NCI-H226 (cell line): Measurements from ENCODE around the gene CCDC24.

Source experiments
- DNase-seq: peaks from one replicate; pipeline ENCODE4 v3.0.0-alpha.2; 2015

CCDC24 gene

DNA sequence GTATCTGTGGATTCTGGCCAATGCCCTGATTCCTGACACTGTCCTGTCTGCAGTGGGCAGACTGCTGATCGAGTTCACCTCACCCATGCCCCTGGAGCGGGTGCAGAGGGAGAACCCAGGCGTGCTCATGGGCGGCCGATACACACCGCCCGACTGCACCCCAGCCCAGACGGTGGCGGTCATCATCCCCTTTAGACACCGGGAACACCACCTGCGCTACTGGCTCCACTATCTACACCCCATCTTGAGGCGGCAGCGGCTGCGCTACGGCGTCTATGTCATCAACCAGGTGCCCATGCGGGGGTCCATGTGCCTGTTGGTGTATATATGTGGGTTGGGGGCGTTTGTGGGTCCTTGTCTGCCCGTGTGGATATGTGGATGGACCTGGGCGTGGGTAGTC is 9.8 kb upstream of the CCDC24 start:
- DNase-seq: no peak

DNA sequence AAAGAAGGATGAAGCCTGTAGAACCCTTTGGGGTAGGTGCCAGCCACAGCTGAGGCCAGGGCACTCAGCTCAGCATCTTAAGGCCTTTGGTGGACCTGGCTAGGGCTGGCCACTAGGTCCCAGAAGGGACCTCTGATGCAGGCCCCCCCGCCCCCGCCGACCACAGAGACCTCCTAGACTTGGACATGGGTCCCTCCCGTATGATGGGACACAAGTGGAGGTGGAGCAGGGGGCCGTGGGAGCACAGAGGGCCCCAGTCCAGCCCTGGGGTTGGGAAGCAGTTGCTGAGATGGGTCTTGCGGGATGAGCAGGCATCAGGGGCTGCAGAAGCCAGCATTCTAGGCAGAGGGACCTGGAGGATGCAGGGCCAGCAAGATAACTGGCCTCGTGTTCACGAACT is 9.2 kb upstream of the CCDC24 start:
- no peak for DNase-seq

DNA sequence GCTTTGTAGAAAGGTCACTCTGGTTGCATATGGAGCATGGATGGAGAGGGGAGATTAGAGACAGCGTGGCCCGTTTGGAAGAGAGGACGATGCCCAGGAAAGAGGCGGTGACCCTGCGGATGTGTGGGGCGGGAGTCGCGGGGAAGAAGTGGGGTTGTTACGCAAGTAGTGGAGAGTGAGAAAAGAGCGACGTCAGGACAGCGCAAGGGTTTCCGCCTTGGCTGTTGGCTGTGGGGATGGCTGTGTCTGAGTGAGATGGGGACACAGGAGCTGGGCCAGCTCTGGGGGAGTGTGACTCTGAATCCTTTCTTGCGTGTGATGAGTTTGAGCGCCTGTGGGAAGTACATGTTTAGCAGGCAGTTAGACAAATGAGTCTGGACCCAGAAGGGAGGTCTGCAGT is 8.6 kb upstream of the CCDC24 start:
- DNase-seq: no peak

DNA sequence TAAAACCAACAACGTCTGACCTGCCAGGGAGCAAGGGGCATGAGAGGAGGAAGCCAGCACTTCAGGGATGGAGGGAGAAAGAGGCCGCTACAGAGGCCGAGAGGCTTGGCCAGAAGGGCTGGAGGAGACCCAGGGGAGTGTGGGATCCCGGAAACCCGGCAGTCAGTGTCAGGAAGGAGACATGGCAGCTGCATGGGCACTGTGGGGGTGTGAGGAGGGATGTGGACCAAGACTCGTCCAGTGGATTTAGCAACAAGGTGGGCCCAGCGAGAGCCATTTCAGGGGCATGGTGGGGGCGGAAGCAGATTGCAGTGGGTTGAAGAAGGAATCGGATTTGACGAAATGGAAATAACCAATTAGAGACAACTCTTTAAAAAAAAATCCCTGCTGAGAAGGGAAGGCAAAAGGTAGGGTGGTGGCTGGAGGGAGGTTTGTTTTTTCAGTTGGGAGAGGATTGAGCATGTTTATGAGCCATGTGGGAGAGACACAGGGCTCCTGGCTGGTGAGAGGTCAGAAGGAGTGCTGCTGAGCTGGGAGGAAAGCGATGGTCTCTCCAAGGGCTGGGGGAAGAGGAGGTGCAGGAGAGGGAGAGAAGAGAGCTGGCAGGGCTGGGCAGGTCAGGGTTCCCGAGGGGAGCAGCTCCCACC is 8.0 kb upstream of the CCDC24 start:
- DNase-seq: no peak

DNA sequence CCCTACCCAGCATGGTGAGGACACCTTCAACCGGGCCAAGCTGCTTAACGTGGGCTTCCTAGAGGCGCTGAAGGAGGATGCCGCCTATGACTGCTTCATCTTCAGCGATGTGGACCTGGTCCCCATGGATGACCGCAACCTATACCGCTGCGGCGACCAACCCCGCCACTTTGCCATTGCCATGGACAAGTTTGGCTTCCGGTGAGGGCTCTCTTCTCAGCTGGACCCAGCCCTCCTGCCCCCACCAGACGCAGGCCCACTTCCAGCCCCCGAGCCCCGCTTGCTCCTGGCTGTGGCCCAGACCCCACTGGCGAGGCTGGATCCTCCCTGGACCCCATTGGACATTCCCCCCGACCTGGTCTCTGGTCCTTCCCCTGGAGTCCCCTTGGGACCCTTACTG is 6.5 kb upstream of the CCDC24 start:
- DNase-seq: no peak

DNA sequence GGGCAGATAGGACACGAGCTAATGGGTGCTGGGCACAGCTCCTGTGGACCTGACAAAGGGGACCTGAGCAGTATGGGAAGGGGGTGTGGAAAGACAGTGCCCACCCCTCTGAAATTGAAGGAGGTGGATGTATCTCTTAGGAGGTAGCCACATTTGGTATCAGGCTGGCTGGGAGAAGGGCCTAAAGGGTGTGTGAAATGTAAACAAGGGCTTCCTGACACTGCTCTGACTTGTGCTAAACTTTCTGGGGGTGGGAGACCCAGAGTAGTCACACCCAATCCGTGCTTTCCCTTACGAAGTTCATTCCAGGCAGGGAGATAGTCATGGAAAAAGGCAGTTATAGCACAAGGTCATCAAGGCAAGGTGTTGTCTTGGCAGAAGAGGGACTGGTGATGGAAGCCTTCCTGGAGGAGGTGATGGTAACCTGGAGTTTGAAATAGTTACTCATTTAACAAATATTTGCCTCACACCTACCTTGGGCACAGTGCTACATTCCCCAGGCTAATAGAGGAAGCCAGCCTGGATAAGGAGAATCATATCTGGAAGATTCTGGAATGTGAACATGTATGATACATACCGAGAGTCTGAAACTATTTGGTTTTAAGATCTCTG is 5.3 kb upstream of the CCDC24 start:
- DNase-seq: peak; percentile 79

DNA sequence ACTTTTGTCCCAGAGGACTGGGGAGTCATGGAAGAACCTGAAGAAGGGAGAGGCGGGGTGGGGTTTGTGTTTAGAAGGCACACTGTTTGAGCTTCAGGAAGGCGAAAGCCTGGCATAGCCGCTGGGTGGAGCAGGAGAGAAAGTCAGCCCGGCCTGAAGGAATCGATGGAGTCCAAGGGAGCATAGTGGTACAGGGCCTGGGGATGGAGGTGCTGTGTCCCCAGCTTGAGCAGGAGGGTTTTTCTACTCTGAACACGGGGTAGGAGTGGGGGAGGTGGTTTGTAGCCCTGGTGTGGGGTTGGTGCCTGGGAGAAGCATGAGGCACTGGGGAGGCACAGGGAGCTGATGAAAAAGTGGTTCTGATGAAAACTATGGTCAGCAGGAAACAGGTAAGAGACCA is 4.7 kb upstream of the CCDC24 start:
- peak; percentile 54 for DNase-seq

DNA sequence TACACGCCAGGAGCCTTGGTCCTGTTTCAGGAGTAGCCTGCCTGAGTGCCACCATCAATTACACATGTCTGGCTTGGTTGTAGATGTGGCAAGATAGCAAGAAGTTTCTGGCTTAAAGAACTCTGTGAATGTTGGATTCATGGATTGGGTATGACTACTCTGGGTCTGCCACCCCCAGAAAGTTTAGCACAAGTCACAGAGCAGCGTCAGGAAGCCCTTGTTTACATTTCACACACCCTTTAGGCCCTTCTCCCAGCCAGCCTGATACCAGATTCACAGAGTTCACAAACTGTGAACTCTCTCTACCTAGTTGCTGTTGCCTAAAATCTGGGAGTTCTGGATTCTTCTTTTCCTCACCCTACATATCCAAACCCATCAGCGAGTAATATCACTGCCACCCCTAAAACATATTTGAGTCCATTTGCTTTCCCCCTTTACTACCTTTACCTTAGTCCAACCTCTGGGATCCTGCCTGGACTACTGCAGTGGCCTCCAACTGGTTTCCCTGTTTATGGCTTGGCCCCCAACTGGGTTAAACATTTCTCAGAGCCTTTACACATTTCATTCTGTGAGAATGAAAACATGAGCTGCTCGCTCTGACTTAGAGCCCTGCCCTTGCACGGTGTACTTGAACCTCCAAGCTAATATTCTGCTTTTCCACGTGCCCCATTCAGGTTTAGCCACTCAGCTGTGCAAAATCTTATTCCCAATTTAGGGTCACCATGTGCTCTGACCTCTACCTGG is 4.1 kb upstream of the CCDC24 start:
- DNase-seq: no peak

DNA sequence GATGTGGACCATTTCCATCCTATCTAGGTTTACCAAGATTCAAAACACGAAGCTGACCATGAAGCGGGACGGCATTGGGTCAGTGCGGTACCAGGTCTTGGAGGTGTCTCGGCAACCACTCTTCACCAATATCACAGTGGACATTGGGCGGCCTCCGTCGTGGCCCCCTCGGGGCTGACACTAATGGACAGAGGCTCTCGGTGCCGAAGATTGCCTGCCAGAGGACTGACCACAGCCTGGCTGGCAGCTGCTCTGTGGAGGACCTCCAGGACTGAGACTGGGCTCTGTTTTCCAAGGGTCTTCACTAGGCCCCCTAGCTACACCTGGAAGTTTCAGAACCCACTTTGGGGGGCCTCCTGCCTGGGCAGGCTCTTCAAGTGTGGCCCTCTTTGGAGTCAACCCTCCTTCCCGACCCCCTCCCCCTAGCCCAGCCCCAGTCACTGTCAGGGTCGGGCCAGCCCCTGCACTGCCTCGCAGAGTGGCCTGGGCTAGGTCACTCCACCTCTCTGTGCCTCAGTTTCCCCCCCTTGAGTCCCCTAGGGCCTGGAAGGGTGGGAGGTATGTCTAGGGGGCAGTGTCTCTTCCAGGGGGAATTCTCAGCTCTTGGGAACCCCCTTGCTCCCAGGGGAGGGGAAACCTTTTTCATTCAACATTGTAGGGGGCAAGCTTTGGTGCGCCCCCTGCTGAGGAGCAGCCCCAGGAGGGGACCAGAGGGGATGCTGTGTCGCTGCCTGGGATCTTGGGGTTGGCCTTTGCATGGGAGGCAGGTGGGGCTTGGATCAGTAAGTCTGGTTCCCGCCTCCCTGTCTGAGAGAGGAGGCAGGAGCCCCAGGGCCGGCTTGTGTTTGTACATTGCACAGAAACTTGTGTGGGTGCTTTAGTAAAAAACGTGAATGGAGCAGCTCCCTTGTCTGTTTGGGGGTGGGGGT is 864 bp upstream of the CCDC24 start:
- no peak for DNase-seq

DNA sequence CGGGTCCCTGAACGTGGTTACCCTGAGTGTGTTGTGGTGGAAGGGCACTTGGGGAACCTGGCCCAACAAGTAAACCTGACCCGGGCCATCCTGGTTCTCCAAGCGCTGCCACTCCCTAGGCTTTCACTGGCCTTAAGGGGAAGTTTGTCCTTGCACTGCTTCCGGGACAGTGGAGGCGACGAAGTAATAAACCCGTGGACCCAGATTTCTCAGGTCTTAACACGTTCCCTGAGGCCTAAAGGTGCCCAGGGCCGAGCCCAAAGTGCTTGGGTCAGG is 261 bp upstream of the CCDC24 start:
- no peak for DNase-seq

DNA sequence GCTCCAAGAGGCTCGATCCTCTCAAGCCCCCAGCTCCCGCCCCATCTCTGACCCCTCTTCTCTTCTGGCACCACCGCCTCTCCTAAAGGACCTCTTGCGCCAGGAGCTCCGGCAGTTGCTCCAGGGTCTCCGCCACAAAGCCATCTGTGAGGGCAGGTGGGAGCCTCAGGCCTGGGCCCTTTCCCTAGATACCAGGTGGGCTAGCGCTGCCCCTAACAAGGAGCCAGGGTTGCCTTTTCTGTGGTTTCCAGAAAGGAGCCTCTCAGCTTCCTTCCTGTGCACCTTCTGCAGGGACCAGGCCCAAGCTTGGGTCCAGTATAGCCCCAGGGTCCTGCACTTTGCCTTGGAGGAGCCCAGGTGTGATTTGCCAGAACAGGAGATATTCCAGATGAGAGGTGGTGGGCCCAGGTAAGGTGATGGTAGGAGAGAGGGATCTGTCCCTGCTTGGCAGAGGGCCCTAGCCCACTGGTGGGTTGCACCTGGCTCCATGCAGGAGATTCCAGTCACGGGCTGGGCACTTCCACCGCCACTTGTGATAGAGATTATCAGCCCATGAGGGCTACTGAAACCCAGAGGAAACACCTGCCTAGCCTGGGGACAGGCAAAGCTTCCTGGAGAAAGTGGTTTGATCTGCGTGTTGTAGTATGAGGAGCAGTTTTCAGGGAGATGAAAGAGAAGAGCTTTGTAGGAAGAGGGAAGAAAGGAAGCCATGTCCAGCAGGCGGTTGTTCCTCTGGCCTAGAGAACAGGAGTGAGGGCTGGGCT is 1.0 kb downstream of the CCDC24 start:
- no peak for DNase-seq

DNA sequence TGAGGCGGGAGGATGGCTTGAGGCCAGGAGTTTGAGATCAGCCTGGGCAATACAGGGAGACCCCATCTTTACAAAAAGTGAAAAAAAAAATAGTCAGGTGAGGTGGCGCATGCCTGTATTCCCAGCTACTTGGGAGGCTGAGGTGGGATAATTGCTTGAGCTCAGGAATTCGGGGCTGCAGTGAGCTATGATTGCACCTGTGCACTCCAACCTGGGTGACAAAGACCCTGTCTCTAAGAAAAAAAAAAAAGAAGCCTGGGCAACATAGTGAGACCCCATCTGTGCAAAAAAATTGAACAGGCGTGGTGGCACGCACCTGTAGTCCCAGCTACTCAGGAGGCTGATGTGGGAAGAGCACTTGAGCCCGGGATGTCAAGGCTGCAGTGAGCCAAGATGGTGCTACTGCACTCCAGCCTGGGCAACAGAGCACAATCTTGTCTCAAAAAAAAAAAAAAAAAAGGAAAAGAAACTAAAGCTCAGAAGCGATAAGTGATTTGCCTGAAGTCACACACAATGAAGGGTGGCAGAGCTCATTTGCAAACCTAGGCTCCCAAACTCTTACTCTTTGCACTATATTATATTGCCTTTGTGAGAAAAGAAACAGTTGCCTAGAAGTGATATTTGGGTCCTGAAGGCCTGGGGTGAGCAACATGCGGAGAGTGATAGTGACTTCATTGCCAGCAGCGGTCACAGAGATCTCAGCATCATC is 2.0 kb downstream of the CCDC24 start:
- DNase-seq: no peak

DNA sequence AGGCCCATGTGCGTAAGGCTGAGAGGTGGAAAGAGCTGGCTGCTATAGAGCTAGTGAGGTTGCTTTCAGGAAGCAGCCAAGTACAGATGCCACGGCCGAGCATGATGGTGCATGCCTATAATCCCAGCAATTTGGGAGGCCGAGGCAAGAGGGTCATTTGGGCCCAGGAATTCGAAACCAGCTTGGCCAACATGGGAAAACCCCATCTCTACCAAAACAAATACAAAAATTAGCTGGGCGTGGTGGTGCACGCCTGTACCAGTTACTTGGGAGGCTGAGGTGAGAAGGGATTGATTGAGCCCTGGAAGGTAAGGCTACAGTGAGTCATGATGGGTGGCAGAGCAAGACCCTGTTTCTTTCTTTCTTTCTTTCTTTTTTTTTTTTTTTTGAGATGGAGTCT is 2.7 kb downstream of the CCDC24 start:
- DNase-seq: peak; percentile 18

DNA sequence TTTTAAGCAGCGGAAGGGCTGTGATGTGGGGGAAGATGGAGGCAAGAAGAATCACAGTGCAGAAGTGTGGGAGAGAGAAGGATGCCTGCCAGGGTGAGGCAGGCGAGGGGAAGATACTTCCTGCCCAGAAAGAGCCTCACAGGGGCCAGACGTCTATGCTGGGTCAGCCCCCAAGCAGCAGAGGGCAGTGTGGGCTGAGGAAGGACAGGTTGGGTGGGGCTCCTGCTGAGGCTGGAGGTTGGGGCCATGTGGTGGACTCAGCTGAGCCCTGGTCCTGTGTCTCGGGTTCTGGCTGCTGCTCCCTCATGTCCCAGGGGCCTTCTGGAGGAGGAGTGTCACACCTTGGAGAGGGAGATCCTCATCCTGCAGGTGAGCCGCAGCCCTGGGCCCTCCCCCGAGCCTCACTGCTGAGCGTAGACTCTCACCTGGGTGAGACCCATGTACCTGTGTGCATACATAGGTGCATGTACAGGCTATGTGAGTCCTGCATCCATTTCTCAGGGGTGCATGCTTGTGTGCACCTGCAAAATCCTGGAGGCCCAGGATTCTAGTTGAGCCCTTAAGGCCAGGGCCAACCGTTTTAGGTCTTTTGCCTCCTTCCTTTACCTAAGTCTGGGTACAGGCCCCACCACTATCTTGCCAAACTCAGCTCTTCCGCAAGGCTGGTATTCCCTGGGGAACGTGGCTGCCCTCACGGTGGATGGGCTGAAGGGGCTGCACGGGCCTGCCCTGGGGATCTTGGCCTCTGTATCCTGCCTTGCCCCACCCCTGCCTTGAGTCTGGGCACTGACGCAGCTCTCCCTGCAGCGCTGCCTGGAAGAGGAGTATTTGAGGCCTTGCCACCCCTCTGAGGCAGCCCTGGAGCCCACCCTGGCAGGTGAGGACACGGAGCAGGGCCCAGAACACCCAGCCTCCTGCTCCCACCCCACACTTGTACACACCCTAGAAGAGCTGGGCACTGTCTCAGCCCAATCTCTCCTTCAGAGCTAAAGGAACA is 3.7 kb downstream of the CCDC24 start:
- peak; percentile 71 for DNase-seq

DNA sequence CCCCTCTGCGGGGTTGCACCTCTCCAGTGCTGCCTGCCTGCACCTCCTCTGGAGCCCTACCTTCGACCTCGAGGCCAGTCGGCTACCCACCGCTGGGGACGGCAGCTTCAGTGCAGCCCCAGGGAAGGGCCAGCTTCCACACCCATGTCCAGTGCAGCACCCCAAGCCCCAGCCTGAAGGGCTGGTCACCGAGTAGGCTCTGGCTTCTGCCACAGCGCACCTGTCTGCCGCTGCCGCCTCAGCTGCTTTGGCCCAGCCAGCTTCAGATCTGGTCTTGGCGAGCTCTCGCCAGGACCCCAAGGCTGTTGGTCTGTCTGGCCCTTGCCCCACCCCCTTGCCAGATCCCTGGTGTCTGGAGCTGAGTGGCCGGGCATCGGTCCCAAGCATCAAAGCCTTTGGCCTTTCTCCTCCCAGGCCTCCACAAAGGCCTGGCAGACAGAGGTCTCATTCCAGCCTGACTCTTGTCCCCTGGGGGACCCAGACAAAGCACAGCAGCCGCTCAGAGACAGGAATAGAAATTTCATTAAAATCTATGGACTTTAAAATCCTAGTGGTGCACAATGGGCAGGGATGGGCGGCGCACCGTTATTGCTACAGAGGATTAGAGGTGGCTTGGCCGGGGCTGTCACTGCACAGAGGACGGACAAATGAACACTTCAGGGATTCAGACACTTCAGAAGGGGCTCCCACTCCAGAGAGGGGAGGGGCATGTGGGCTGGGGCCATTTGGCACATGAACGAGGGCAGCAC is 4.8 kb downstream of the CCDC24 start:
- no peak for DNase-seq

DNA sequence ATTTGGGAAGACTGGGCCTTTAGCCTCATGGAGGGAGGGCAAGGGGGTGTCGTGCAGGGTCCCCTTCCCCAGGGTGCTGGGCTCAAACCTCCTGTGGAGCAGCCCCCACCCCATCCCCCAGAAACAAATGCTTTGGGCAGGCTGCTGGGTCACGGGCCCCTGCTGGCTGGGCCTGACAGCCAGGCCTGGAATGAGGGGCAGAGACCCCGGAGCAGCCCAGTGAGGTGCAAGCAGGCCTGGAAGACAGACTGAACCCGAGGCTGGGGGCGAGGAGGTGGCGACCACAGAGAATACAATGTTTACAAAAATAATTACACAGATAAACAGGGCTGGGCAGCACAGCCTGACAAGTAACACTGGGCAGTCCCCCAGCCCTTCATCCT is 5.3 kb downstream of the CCDC24 start:
- DNase-seq: no peak

DNA sequence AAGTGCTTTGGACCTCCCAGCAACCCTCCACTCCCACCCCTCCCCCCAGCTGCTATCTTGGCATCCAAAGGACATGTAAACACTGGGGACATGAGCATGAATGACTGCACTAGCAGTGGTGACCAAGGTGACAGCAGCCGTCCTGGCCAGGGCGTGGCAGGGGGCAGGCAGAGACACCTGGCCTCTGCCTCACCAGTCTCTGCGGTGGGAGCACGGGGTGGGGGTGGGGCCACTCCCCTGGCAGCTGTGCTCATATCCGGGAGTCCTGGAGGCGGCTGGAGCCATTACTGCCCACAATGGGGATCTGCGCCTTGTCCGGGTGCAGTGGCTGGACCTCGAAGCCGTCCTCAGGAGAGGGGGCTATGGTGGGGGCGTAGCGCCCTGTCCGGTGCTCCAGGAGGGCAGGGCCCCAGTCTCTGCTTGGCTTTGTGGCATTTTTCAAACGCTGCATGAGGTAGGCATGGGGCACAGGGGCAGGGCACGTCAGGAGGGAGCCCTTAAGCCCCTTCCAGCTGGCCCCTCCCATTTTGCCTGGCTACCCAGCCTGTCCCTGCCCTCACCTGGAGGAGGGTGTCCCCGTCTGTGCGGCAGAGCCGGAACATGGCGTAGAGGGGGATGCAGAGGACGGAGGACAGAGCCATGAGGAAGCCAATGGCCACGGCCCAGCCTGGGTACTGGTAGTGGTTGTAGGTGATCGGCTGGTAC is 6.0 kb downstream of the CCDC24 start:
- DNase-seq: no peak

DNA sequence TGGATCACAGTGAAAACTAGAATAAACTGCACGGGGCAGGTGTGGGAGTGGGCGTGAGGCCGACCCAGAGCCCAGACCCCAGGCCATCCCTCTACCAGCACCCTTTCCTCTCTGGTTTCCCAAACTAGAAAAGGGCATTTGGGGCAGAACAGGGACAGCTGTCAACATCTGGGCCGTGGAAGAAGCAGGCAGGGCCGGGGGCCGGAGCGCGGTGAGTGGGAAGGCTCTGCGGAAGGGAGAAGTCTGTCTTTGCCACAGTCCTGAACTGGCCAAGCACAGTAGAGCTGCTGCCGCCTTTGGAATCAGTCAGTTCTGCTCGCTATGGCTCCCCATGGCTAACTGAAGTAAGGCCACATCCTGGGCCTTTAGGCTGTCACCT is 6.6 kb downstream of the CCDC24 start:
- DNase-seq: no peak

DNA sequence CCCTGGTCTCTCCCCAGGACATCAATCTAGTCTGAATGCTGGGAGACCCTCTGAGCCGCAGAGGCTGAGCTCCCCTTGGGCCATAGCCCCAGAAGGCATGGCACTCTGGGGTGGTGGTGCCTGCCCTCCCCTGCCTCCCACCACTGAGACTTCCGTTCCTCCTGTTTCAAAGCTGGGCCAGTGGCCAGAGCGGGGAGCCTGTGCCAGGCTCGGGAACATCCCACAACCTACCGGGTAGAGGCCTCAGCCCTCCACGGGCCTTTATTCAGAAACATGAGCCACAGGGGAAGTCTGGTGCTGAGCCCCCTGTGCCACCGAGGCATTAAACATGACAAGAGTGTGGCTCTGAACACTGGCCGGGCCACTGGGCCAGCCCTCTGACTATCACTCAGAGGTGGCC is 8.1 kb downstream of the CCDC24 start:
- DNase-seq: peak; percentile 84
